Endometrium (tissue), 2 donors: ENCODE results near the gene SYT9.
"Not testable (repeated sequence)": the region's sequence is repeated elsewhere in the genome, so short reads cannot be mapped to it uniquely, and the experiment has no call there.

Experiments
- FAIRE-seq: peaks from 2 replicates; lab custom pipeline; 2012; peaks lifted over from hg19 to GRCh38; lab: Jason Lieb, UNC
- donor health status: control.
- donor health status: control.

The SYT9 gene

GRCh38 chr11:7275133-7275532 lies 23.4 kb downstream of the SYT9 start:
- no peak for FAIRE-seq

GRCh38 chr11:7278314-7278917 lies 26.7 kb downstream of the SYT9 start:
- no peak for FAIRE-seq

- no peak for FAIRE-seq
Measured at GRCh38 chr11:7279676-7280075, 28.0 kb downstream of the SYT9 start.

- FAIRE-seq, result no peak
Measured at GRCh38 chr11:7281079-7281478, 29.4 kb downstream of the SYT9 start.

GRCh38 chr11:7281809-7282208 lies 30.1 kb downstream of the SYT9 start:
- no peak for FAIRE-seq

GRCh38 chr11:7286178-7286577 lies 34.5 kb downstream of the SYT9 start:
- FAIRE-seq, result no peak

- no peak for FAIRE-seq
Measured at GRCh38 chr11:7291100-7291829, 39.6 kb downstream of the SYT9 start.

GRCh38 chr11:7292922-7293321 lies 41.2 kb downstream of the SYT9 start:
- no peak for FAIRE-seq

GRCh38 chr11:7299393-7299792 lies 47.7 kb downstream of the SYT9 start:
- FAIRE-seq, result no peak

- FAIRE-seq, result no peak
Measured at GRCh38 chr11:7300281-7300680, 48.6 kb downstream of the SYT9 start.

GRCh38 chr11:7303146-7303545 lies 51.4 kb downstream of the SYT9 start:
- FAIRE-seq, result no peak

GRCh38 chr11:7306900-7307299 lies 55.2 kb downstream of the SYT9 start:
- FAIRE-seq, result no peak

- FAIRE-seq, result no peak
Measured at GRCh38 chr11:7307836-7308235, 56.1 kb downstream of the SYT9 start.

GRCh38 chr11:7311903-7312302 lies 60.2 kb downstream of the SYT9 start:
- no peak for FAIRE-seq

- FAIRE-seq, result no peak
Measured at GRCh38 chr11:7314811-7315604, 63.3 kb downstream of the SYT9 start.

GRCh38 chr11:7319501-7319900 lies 67.8 kb downstream of the SYT9 start:
- FAIRE-seq, result no peak

- no peak for FAIRE-seq
Measured at GRCh38 chr11:7320306-7320705, 68.6 kb downstream of the SYT9 start.

- FAIRE-seq, result no peak
Measured at GRCh38 chr11:7321473-7322450, 70.1 kb downstream of the SYT9 start.

GRCh38 chr11:7332451-7332850 lies 80.7 kb downstream of the SYT9 start:
- FAIRE-seq, result no peak

GRCh38 chr11:7332962-7333361 lies 81.3 kb downstream of the SYT9 start:
- peak; percentile 66 for FAIRE-seq

GRCh38 chr11:7335442-7335841 lies 83.7 kb downstream of the SYT9 start:
- not testable (repeated sequence) for FAIRE-seq

GRCh38 chr11:7341551-7341950 lies 89.8 kb downstream of the SYT9 start:
- FAIRE-seq, result no peak
